HepG2 (cell line): ENCODE measurements around the gene SNAPIN. TPM values are rescaled to one million over a fixed set of nuclear protein-coding genes. Genes with fewer than 3 reads are reported as not detected.

Experiments used
- CEBPB ChIP-seq: IDR thresholded peaks from 2 replicates; pipeline ENCODE4 v1.6.1; 2011; ENCODE audit warnings: low read depth, low read length, improper control_type of control experiment, borderline replicate concordance
- HIVEP1 ChIP-seq: sonication (generic); formaldehyde crosslinking; IDR thresholded peaks from 2 replicates; pipeline ENCODE4 v1.4.0; 2020; ENCODE audit warnings: mild to moderate bottlenecking, missing genetic modification reagents
- HMG20B ChIP-seq: conservative IDR thresholded peaks from 2 replicates; pipeline ENCODE4 v1.6.1; 2016; ENCODE audit warnings: missing genetic modification reagents, missing compliant biosample characterization
- HNRNPLL ChIP-seq: fragments of 200-400 bp; formaldehyde crosslinking; IDR thresholded peaks from 2 replicates; pipeline ENCODE4 v1.6.1; 2017; ENCODE audit warnings: mild to moderate bottlenecking, low read depth, low read length; ENCODE audit not compliant: poor library complexity, severe bottlenecking
- KLF9 ChIP-seq: IDR thresholded peaks from 2 replicates; pipeline ENCODE4 v1.6.1; 2016; ENCODE audit warnings: low read depth
- NR2F1 ChIP-seq, 2 experiments: fragments of 450-650 bp in 1 of 2; formaldehyde crosslinking in 1 of 2; IDR thresholded peaks; 2 replicates each; pipeline versions ENCODE4 v1.5.0 to v1.6.1; 2016 to 2020; ENCODE audit warnings: mild to moderate bottlenecking in 1 of 2, missing compliant biosample characterization in 1 of 2, missing genetic modification reagents in 1 of 2, moderate library complexity in 1 of 2
- PHF21A ChIP-seq: sonication (generic); formaldehyde crosslinking; IDR thresholded peaks from 2 replicates; pipeline ENCODE4 v1.5.0; 2020; ENCODE audit warnings: mild to moderate bottlenecking, missing genetic modification reagents
- POLR2A ChIP-seq, 2 experiments: IDR thresholded peaks; 2 replicates each; pipeline ENCODE4 v1.6.1; 2011; ENCODE audit warnings: low read depth in 2 of 2, low read length in 2 of 2, mild to moderate bottlenecking in 1 of 2, moderate library complexity in 1 of 2; ENCODE audit not compliant: insufficient read depth in 1 of 2
- POLR2AphosphoS5 ChIP-seq: IDR thresholded peaks from 2 replicates; pipeline ENCODE4 v1.6.1; 2012; ENCODE audit warnings: low read depth, low read length
- SP4 ChIP-seq: sonication (generic); formaldehyde crosslinking; IDR thresholded peaks from 2 replicates; pipeline ENCODE4 v1.8.1; 2023; ENCODE audit warnings: mild to moderate bottlenecking, missing genetic modification reagents
- ZNF263 ChIP-seq: sonication (generic); formaldehyde crosslinking; IDR thresholded peaks from 2 replicates; pipeline ENCODE4 v1.4.0; 2020; ENCODE audit warnings: missing genetic modification reagents
- ZNF577 ChIP-seq: sonication (generic); formaldehyde crosslinking; IDR thresholded peaks from 2 replicates; pipeline ENCODE4 v1.4.0; 2020; ENCODE audit warnings: mild to moderate bottlenecking, low read depth, missing genetic modification reagents, borderline replicate concordance
- ZNF792 ChIP-seq: IDR thresholded peaks from 2 replicates; pipeline ENCODE4 v1.6.1; 2016
- polyA plus RNA-seq, 8 experiments: library from polyadenylated mRNA; depleted of rRNA in 3 of 8; stranded (reverse) in 7 of 8; unstranded in 1 of 8; fragments of >200 nt; fragmentation: Illumina TruSeq in 4 of 8; extraction: Trizol in 4 of 8; gene quantifications; 2 replicates each; pipeline versions ENCODE4 v1.2.1 to v1.2.3, GENCODE V29; 2011 to 2016; ENCODE audit warnings: low read depth in 4 of 8, missing spikeins in 1 of 8, mixed read lengths in 1 of 8; ENCODE audit not compliant: insufficient read depth in 1 of 8
- total RNA-seq, 5 experiments: library from RNA; depleted of rRNA; stranded (reverse); fragments of >200 nt; fragmentation: Illumina TruSeq; extraction: Trizol; gene quantifications; 2 replicates each; pipeline ENCODE4 v1.2.3, GENCODE V29; 2016; ENCODE audit warnings: low read depth in 1 of 5
- TF ChIP-seq, protein P1 (sequence below): sonication (generic); formaldehyde crosslinking; conservative IDR thresholded peaks from 2 replicates; pipeline ENCODE4 v1.4.0; 2020; ENCODE audit warnings: missing genetic modification reagents
- TF ChIP-seq, protein P2 (sequence below): sonication (generic); formaldehyde crosslinking; IDR thresholded peaks from 2 replicates; pipeline ENCODE4 v1.4.0; 2020; ENCODE audit warnings: mild to moderate bottlenecking, missing genetic modification reagents
- TF ChIP-seq, protein P3 (sequence below): sonication (generic); formaldehyde crosslinking; IDR thresholded peaks from 2 replicates; pipeline ENCODE4 v1.5.0; 2020; ENCODE audit warnings: missing genetic modification reagents
- TF ChIP-seq, protein P4 (sequence below): sonication (generic); formaldehyde crosslinking; IDR thresholded peaks from 2 replicates; pipeline ENCODE4 v1.5.0; 2020; ENCODE audit warnings: mild to moderate bottlenecking, missing genetic modification reagents, borderline replicate concordance
- TF ChIP-seq, protein P5 (sequence below): sonication (generic); formaldehyde crosslinking; IDR thresholded peaks from 2 replicates; pipeline ENCODE4 v1.4.0; 2020; ENCODE audit warnings: low read depth, mild to moderate bottlenecking, missing genetic modification reagents
- TF ChIP-seq, protein P6 (sequence below): sonication (generic); formaldehyde crosslinking; IDR thresholded peaks from 2 replicates; pipeline ENCODE4 v1.4.0; 2020; ENCODE audit warnings: mild to moderate bottlenecking, missing genetic modification reagents

Gene SNAPIN
- total and polyA plus RNA-seq, 2 of the 13 experiments (the other 11 are each of a cell fraction or from before 2014, with no cell fraction given) = 23.9 to 25.7 TPM

DNA sequence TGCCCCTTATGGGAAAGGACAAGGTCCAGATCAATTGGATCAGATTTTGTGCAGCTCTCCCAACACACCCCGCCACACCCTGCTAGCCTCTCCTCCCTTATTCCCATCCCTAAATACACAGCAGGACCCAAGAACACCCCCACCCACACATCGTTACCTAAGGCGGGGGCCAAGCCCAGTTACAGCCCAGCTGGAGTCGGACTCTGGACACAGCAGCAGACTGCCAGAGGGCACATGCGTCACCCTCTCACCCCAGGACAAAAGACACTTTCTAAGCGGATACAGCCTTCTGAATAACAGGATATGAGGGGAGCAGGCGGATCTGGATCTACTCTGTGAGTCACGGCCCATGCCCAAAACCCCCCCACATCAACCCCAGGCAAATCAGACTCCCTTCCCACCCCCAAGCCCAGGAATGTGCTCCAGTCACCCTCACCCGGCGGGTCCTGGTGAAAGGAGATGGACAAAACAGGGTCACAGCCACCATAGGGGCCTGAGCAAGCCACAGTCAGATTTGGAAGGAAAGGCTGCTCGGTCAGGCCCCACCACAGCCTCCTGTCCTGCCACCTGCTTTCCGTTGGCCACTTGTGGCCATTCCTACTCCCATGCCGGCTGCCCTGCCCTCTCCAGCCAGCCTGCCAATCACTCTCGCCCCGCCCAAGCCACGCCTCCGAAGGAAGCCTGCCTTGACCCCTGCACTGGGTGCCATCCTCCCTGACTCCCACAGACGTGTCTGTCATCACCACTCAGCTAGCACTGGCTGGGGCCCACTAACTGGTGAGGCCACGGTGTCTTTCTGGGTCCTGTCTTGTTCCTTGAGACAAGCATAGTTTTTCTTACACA, 49.5 kb upstream of the SNAPIN start (continued):
- TF ChIP-seq, protein P1, sequence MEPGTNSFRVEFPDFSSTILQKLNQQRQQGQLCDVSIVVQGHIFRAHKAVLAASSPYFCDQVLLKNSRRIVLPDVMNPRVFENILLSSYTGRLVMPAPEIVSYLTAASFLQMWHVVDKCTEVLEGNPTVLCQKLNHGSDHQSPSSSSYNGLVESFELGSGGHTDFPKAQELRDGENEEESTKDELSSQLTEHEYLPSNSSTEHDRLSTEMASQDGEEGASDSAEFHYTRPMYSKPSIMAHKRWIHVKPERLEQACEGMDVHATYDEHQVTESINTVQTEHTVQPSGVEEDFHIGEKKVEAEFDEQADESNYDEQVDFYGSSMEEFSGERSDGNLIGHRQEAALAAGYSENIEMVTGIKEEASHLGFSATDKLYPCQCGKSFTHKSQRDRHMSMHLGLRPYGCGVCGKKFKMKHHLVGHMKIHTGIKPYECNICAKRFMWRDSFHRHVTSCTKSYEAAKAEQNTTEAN = 0 out of 2 replicates have a peak, but pooled peaks have one; percentile 55
- TF ChIP-seq ZNF792 (CRISPR knock-in tag) (peak; percentile 24; the same call in 1 of the 2 replicates), PHF21A (CRISPR knock-in tag) (peak; percentile 94), ZNF263 (CRISPR knock-in tag) (peak; percentile 32; the same call in 1 of the 2 replicates), CEBPB (no peak), POLR2AphosphoS5 (peak; percentile 87), POLR2A (IDR thresholded peaks at IDR 0.05; ENCODE audit: insufficient read depth in 1 of 2, low read depth in 2 of 2, low read length in 2 of 2) (peak; percentile 82 to 91), KLF9 (CRISPR knock-in tag) (no peak), SP4 (peak; percentile 95), ZNF577 (CRISPR knock-in tag) (0 out of 2 replicates have a peak, but pooled peaks have one; percentile 48), NR2F1 (CRISPR knock-in tag; IDR thresholded peaks at IDR 0.05) (peak; percentile 28 to 74; a peak in 3 of 4 replicates), HNRNPLL (peak; percentile 55), HIVEP1 (CRISPR knock-in tag) (no peak), HMG20B (0 out of 2 replicates have a peak, but pooled peaks have one; percentile 13)
- TF ChIP-seq, protein P2, sequence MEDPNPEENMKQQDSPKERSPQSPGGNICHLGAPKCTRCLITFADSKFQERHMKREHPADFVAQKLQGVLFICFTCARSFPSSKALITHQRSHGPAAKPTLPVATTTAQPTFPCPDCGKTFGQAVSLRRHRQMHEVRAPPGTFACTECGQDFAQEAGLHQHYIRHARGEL = no peak
- TF ChIP-seq, protein P3, sequence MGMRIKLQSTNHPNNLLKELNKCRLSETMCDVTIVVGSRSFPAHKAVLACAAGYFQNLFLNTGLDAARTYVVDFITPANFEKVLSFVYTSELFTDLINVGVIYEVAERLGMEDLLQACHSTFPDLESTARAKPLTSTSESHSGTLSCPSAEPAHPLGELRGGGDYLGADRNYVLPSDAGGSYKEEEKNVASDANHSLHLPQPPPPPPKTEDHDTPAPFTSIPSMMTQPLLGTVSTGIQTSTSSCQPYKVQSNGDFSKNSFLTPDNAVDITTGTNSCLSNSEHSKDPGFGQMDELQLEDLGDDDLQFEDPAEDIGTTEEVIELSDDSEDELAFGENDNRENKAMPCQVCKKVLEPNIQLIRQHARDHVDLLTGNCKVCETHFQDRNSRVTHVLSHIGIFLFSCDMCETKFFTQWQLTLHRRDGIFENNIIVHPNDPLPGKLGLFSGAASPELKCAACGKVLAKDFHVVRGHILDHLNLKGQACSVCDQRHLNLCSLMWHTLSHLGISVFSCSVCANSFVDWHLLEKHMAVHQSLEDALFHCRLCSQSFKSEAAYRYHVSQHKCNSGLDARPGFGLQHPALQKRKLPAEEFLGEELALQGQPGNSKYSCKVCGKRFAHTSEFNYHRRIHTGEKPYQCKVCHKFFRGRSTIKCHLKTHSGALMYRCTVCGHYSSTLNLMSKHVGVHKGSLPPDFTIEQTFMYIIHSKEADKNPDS = peak; percentile 26; the same call in 1 of the 2 replicates
- TF ChIP-seq, protein P4, sequence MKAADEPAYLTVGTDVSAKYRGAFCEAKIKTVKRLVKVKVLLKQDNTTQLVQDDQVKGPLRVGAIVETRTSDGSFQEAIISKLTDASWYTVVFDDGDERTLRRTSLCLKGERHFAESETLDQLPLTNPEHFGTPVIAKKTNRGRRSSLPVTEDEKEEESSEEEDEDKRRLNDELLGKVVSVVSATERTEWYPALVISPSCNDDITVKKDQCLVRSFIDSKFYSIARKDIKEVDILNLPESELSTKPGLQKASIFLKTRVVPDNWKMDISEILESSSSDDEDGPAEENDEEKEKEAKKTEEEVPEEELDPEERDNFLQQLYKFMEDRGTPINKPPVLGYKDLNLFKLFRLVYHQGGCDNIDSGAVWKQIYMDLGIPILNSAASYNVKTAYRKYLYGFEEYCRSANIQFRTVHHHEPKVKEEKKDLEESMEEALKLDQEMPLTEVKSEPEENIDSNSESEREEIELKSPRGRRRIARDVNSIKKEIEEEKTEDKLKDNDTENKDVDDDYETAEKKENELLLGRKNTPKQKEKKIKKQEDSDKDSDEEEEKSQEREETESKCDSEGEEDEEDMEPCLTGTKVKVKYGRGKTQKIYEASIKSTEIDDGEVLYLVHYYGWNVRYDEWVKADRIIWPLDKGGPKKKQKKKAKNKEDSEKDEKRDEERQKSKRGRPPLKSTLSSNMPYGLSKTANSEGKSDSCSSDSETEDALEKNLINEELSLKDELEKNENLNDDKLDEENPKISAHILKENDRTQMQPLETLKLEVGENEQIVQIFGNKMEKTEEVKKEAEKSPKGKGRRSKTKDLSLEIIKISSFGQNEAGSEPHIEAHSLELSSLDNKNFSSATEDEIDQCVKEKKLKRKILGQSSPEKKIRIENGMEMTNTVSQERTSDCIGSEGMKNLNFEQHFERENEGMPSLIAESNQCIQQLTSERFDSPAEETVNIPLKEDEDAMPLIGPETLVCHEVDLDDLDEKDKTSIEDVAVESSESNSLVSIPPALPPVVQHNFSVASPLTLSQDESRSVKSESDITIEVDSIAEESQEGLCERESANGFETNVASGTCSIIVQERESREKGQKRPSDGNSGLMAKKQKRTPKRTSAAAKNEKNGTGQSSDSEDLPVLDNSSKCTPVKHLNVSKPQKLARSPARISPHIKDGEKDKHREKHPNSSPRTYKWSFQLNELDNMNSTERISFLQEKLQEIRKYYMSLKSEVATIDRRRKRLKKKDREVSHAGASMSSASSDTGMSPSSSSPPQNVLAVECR (CRISPR knock-in tag) = peak; percentile 57; the same call in 1 of the 2 replicates
- TF ChIP-seq, protein P5, sequence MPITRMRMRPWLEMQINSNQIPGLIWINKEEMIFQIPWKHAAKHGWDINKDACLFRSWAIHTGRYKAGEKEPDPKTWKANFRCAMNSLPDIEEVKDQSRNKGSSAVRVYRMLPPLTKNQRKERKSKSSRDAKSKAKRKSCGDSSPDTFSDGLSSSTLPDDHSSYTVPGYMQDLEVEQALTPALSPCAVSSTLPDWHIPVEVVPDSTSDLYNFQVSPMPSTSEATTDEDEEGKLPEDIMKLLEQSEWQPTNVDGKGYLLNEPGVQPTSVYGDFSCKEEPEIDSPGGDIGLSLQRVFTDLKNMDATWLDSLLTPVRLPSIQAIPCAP (CRISPR knock-in tag) = 0 out of 2 replicates have a peak, but pooled peaks have one; percentile 70
- TF ChIP-seq, protein P6, sequence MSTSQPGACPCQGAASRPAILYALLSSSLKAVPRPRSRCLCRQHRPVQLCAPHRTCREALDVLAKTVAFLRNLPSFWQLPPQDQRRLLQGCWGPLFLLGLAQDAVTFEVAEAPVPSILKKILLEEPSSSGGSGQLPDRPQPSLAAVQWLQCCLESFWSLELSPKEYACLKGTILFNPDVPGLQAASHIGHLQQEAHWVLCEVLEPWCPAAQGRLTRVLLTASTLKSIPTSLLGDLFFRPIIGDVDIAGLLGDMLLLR (CRISPR knock-in tag) = 0 out of 2 replicates have a peak, but pooled peaks have one; percentile 55
